Measurements from ENCODE around the gene THSD7A. TPM values are rescaled to one million over a fixed set of nuclear protein-coding genes. Genes with fewer than 3 reads are reported as not detected.

Gene THSD7A
- total RNA-seq, 1 donor from 2014 or later, result 3.5 TPM

GRCh38 chr7:11329626-11330025 is 502.4 kb downstream of the THSD7A start:
- no peak for DNase-seq (ENCODE audit: low read depth)
- no peak overlapping the region for H3K4me3 Mint-ChIP-seq (ENCODE audit: unreplicated experiment)
- H2AFZ ChIP-seq (ENCODE audit: low read depth, low read length), result no peak overlapping the region
- no peaks in the 10 kb centered on the region for H3K27me3 Mint-ChIP-seq (ENCODE audit: low read depth, unreplicated experiment)
- no peak overlapping the region for H3K4me2 ChIP-seq (ENCODE audit: low read length)
- no peak overlapping the region for H3K4me3 ChIP-seq (ENCODE audit: insufficient read depth, low read depth, low read length)
- H4K20me1 ChIP-seq (ENCODE audit: insufficient read depth, low read length), result no peaks in the 10 kb centered on the region
- H3K9me3 Mint-ChIP-seq (ENCODE audit: unreplicated experiment), result no peaks in the 10 kb centered on the region
- H3K9me3 ChIP-seq (ENCODE audit: insufficient read depth, low read depth, low read length), result no peaks in the 10 kb centered on the region
- no peaks in the 10 kb centered on the region for H3K4me1 ChIP-seq (ENCODE audit: insufficient read depth, low read length)
- FAIRE-seq, result no peak
- TF ChIP-seq CTCF (IDR thresholded peaks at IDR 0.05; ENCODE audit: insufficient read depth, low read depth, low read length) (no peak), EZH2 (IDR thresholded peaks at IDR 0.05; ENCODE audit: insufficient read depth, low read length) (no peak)
- no peak overlapping the region for H3K27ac ChIP-seq (ENCODE audit: low read depth, low read length)
- H3K4me1 Mint-ChIP-seq (ENCODE audit: low read depth, unreplicated experiment), result peaks cover 30% of the 10 kb centered on the region
- no peaks in the 10 kb centered on the region for H3K36me3 ChIP-seq (ENCODE audit: insufficient read depth, low read length)
- no peak overlapping the region for H3K27ac Mint-ChIP-seq (ENCODE audit: unreplicated experiment)
- H3K27me3 ChIP-seq (ENCODE audit: insufficient read depth, low read length), result no peaks in the 10 kb centered on the region
- no peaks in the 10 kb centered on the region for H3K79me2 ChIP-seq (ENCODE audit: insufficient read depth, low read length)
- no peak overlapping the region for H3K9ac ChIP-seq (ENCODE audit: low read length)
- no peaks in the 10 kb centered on the region for H3K36me3 Mint-ChIP-seq (ENCODE audit: low read depth, unreplicated experiment)

GRCh38 chr7:11328309-11328708 is 503.7 kb downstream of the THSD7A start:
- DNase-seq (ENCODE audit: low read depth) (peak; percentile 38), FAIRE-seq (no peak)
- no peaks in the 10 kb centered on the region for H3K9me3 Mint-ChIP-seq (ENCODE audit: unreplicated experiment)
- H3K4me2 ChIP-seq (ENCODE audit: low read length), result no peak overlapping the region
- H3K4me1 Mint-ChIP-seq (ENCODE audit: low read depth, unreplicated experiment), result peaks cover 30% of the 10 kb centered on the region
- TF ChIP-seq CTCF (IDR thresholded peaks at IDR 0.05; ENCODE audit: insufficient read depth, low read depth, low read length), result no peak
- no peak for TF ChIP-seq EZH2 (IDR thresholded peaks at IDR 0.05; ENCODE audit: insufficient read depth, low read length)
- H3K4me3 Mint-ChIP-seq (ENCODE audit: unreplicated experiment), result no peak overlapping the region
- no peaks in the 10 kb centered on the region for H3K36me3 Mint-ChIP-seq (ENCODE audit: low read depth, unreplicated experiment)
- no peak overlapping the region for H2AFZ ChIP-seq (ENCODE audit: low read depth, low read length)
- no peaks in the 10 kb centered on the region for H3K79me2 ChIP-seq (ENCODE audit: insufficient read depth, low read length)
- H3K9me3 ChIP-seq (ENCODE audit: insufficient read depth, low read depth, low read length), result no peaks in the 10 kb centered on the region
- no peak overlapping the region for H3K27ac ChIP-seq (ENCODE audit: low read depth, low read length)
- H3K27me3 ChIP-seq (ENCODE audit: insufficient read depth, low read length), result no peaks in the 10 kb centered on the region
- H3K36me3 ChIP-seq (ENCODE audit: insufficient read depth, low read length), result no peaks in the 10 kb centered on the region
- H3K27me3 Mint-ChIP-seq (ENCODE audit: low read depth, unreplicated experiment), result no peaks in the 10 kb centered on the region
- H3K4me1 ChIP-seq (ENCODE audit: insufficient read depth, low read length), result no peaks in the 10 kb centered on the region
- peak overlapping the region; percentile 73 for H3K27ac Mint-ChIP-seq (ENCODE audit: unreplicated experiment)
- H3K9ac ChIP-seq (ENCODE audit: low read length), result no peak overlapping the region
- H4K20me1 ChIP-seq (ENCODE audit: insufficient read depth, low read length), result no peaks in the 10 kb centered on the region
- H3K4me3 ChIP-seq (ENCODE audit: insufficient read depth, low read depth, low read length), result no peak overlapping the region

- Histone ChIP-seq H3K27me3 (ENCODE audit: insufficient read depth, low read length) (no peaks in the 10 kb centered on the region), H3K4me1 (ENCODE audit: insufficient read depth, low read length) (no peaks in the 10 kb centered on the region), H3K36me3 (ENCODE audit: insufficient read depth, low read length) (no peaks in the 10 kb centered on the region), H2AFZ (ENCODE audit: low read depth, low read length) (no peak overlapping the region), H3K79me2 (ENCODE audit: insufficient read depth, low read length) (no peaks in the 10 kb centered on the region), H3K4me3 (ENCODE audit: insufficient read depth, low read depth, low read length) (no peak overlapping the region), H4K20me1 (ENCODE audit: insufficient read depth, low read length) (no peaks in the 10 kb centered on the region), H3K9me3 (ENCODE audit: insufficient read depth, low read depth, low read length) (no peaks in the 10 kb centered on the region), H3K4me2 (ENCODE audit: low read length) (no peak overlapping the region), H3K9ac (ENCODE audit: low read length) (no peak overlapping the region), H3K27ac (ENCODE audit: low read depth, low read length) (no peak overlapping the region)
- no peak for DNase-seq (ENCODE audit: low read depth)
- H3K4me1 Mint-ChIP-seq (ENCODE audit: low read depth, unreplicated experiment), result peaks cover 30% of the 10 kb centered on the region
- H3K27ac Mint-ChIP-seq (ENCODE audit: unreplicated experiment), result no peak overlapping the region
- TF ChIP-seq EZH2 (IDR thresholded peaks at IDR 0.05; ENCODE audit: insufficient read depth, low read length) (no peak), CTCF (IDR thresholded peaks at IDR 0.05; ENCODE audit: insufficient read depth, low read depth, low read length) (no peak)
- FAIRE-seq, result no peak
- no peak overlapping the region for H3K4me3 Mint-ChIP-seq (ENCODE audit: unreplicated experiment)
- H3K36me3 Mint-ChIP-seq (ENCODE audit: low read depth, unreplicated experiment), result no peaks in the 10 kb centered on the region
- H3K27me3 Mint-ChIP-seq (ENCODE audit: low read depth, unreplicated experiment), result no peaks in the 10 kb centered on the region
- H3K9me3 Mint-ChIP-seq (ENCODE audit: unreplicated experiment), result no peaks in the 10 kb centered on the region
These were observed 504.4 kb downstream of the THSD7A start for GRCh38 chr7:11327633-11328032.
